Stimulated activated CD4-positive, alpha-beta T cell treated with anti-CD3 and anti-CD28 coated beads, Interleukin-12 subunit alpha, Interleukin-12 subunit beta, amount 100 ng/mL, for 48 hours (primary cell): Measurements from ENCODE around the gene ZBTB25.
"Not testable (repeated sequence)": the region's sequence is repeated elsewhere in the genome, so short reads cannot be mapped to it uniquely, and the experiment has no call there.

Experiments used
- DNase-seq, 3 donors: peaks; one replicate each; pipeline ENCODE4 v3.0.0-alpha.2; 2020; ENCODE audit warnings: low read depth in 2 of 3, low spot score in 1 of 3

ZBTB25 gene

DNA sequence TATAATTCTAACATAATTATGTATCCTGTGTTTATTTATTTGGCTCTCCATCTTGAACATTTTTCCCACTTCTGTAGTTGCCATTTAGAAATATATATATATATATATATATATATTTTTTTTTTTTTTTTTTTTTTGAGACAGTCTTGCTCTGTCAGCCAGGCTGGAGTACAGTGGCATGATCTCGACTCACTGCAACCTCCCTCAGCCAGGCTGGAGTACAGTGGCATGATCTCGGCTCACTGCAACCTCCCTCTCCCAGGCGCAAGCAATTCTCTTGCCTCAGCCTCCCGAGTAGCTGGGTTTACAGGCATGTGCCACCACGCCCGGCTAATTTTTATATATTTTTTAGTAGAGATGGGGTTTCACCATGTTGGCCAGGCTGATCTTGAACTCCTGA is 14.0 kb upstream of the ZBTB25 start:
- DNase-seq: not testable (repeated sequence)

DNA sequence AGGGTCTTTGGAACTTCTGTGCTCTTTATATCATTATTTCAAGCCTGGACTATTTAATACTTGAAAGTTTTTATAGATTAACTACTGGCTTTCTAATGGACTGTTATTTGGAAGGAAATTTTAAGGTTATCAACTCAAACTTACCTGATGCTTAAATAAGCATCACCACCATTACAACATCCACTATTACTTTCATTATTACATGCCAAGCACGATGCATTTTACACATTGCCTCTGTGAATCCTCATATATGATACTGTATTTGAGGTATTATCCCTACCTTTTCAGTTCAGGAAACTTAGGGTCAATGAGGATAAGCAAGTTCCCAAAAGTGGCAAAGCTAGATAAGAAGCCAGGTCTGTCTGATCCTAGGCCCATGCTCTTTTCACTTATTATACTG is 13.3 kb upstream of the ZBTB25 start:
- no peak for DNase-seq

DNA sequence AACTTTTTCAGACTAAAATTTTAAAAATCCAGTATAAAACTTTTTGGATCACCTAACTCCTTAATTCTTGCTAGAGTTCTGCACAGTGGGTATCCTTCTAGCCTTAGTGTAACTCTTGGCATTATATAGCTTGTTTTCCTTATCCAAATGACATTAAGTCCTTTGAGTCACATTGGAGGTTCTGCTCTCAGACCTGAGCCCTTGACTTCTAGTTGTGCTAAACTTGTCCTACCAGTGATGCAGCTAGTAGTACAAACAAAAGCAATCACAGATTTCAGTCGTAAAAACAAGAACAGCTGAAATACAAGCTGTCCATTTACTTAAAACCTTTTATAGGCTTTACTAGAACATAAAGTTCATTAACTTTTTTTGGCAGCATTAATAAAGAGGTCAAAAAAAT is 11.4 kb upstream of the ZBTB25 start:
- DNase-seq: no peak

- DNase-seq: no peak
These were observed 9.6 kb upstream of the ZBTB25 start for GRCh38 chr14:64513271-64513670.

DNA sequence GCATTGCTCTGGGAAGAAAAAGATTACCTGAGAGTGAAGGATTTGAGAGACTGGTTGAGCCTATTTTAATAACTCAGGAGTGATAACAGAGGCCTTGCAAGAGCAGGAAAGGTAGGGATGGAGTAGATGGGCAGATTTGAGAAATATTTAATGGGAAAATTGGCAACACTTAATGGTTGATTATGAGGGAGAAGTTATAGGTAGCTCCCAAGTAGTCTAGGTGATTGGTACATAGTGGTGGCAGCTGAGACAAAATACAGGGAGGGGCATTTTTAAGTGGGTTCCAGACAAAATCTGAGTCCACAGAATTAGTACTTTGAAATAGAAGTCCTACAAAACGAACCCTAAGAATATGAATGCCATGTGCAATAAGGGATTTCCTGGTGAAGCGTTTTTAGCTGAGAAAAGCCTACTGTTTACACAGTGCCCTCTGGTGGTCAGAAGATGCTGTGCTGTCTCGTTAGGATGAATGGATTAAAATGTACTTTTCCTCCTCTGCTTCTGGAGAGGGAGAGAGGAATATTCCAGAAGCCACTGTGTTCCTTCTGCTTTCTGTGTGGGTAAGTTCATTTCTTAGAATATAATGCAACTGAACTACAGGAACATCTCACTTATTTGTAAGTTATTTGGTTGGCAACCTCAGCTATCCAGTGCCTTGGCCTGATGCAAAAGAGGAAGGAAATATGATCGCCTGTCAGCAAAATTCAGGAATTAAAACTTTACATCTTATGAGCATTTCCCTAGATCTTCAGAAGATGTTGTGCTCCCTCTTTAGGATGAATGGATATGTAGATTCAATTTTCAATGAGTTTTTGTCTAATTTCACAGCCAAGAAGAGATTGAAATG is 7.4 kb upstream of the ZBTB25 start:
- peak; percentile 24 to 74 (median 51) for DNase-seq

- DNase-seq: no peak
These were observed 5.4 kb upstream of the ZBTB25 start for GRCh38 chr14:64509036-64509435.

DNA sequence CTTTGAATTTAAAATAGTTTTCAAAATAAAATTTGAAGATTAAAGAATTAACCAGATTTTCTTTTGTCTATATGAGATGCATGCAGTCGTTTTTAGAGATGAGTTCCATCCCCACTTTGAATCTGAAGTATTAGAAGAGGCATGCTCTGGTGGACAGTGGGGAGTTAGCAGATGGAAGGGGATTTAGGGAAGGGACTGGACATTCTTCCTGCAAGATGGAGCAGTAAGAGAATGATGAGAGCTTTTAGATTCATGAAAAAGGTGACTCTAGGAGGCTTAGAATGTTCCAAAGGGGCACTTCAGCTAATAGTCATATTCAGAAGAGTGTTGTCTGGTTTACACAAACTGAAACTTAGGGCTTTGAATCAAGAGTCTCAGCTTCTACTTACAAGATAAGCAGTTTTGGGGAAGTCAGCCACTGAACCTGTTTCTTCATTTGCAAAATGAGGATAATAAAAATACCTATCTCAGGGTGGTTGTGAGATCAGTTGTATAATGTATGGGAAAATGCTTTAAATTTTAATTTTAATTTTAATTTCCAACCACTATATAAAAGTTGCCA is 4.7 kb upstream of the ZBTB25 start:
- DNase-seq: no peak

- DNase-seq: peak in 2 of 3 donors; percentile 20
These were observed 3.9 kb upstream of the ZBTB25 start for GRCh38 chr14:64507376-64508156.

GRCh38 chr14:64506721-64507120 is 3.1 kb upstream of the ZBTB25 start:
- no peak for DNase-seq

DNA sequence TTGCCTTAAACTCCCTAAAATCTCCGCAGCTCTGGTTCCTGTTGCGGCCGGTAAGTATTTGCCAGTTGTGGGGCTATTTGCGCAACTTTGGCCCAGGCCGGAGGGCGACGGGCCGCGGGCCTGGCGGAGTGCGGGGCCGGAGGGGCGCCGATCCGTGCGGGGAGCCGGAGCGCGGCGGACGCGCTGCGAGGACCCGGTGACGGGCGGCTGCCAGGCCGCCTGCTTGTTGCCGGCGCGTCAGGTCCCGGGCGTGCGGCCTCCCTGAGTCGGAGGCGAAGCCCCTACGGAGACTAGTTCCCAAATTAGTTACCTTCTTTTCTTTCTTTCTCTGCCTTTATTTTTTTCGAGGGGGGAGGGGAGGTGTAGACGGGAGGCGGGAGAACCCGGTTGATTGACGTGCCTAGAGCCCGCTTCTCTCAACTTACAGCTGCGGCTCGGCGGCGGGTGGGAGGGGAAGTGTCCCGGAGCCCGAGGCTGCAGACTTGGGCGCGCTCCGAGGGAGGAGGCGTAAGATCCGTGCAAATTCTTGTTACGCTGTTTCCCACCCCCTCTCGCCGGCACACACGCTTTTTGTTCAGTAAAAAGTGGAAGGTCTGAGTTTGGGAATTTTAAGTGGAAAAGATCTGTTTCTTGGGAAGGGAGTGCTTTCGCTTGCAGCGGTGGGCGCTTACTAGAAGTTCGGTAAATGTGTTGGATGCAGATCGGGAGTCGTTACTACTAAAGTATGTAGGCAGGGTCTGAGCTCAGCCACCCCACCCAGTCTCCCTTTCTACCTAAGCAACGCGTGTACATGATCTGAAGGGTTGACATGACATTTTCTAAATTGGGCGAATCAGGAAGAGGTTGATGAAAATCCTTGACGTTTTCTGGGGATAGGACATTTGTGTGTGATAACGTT is 1.5 kb upstream of the ZBTB25 start:
- peak; percentile 79 to 83 (median 81) for DNase-seq

- DNase-seq: peak; percentile 73 to 85 (median 80)
These were observed 765 bp upstream of the ZBTB25 start, which contains the start of gene ZBTB1 for GRCh38 chr14:64504310-64504896. Gene ZBTB1, plus strand, starts transcription at chr14:64504770. Its CDS starts 16,735 bp downstream, at chr14:64521505.

DNA sequence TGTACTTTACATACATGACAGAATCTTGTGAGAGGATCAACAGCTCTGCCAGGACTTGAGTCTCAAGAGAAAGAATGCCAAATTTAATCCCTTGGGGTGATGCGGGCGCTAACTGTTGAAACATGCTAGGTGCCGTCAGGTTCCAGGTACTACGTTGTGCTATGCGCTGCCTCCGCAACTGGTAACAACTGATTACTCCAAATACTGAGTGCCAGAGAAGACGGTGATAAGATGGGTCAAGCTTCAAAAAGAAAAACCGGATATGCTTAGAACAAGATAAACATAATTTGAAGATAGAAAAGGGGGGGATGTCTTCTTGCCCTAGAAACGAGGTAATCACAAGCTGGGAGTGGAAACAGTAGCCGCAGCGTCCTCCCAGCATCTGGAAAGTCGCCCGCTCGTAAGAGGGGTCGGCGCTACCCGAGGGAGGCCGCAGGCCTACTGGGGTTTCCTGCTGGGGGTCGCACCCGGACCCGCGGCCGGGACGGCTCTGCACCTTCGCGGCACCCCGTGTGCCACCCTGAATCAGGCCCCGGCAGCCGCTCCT is 678 bp downstream of the ZBTB25 start:
- DNase-seq: peak in 1 of 3 donors; percentile 12

DNA sequence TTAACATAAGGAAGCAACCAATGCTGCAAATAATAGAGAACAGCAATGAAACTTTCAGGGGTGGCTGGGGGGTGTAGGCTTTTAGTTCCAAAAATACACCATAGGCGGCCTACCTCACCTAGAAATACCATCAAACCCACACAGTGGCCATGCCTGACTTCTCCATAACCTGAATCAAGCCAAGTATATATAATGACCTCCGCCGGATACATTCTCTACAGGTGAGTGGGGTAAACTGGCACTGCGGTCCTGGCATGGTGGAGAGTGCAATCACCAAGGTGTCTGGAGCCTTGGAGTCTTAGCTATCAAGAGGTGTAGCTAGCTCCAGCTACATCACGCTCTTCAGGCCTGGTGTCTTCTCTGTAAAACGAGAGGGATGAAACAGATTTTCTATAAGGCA is 1.2 kb downstream of the ZBTB25 start:
- DNase-seq: no peak

DNA sequence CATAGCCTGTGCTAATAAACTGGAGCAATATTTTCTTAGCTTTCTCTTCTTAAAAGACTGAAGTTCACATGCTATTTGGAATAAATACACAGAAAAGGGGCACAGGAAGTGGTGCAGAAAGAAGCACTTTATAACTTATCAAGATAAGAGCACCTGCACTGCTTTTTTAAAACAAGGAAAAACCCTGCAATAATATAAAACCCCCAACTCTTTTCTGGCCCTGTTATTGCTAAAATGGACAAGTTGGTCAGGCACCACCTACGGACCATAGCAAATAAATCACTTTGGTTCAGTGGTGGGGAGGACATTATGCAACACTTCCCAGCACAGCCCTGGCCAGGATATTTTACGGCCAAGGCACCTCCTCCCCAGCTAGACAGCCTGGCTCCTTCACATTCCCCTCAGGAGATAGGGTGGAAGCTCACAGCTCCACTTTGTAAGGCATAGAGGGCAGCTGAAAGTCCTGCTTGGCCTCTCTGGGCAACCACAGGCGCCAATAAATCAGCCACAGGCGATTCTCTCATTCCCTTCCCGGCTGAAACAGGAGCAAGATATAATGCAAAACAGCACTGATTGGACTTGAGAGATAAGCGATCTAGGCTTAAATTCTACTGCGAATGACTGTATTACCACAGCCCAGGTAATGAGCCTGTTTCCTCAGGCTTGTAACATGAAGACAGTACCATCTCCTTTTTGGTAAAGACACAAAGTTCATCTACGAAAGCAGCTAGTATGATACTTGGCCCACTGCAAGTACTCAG is 2.0 kb downstream of the ZBTB25 start:
- no peak for DNase-seq

DNA sequence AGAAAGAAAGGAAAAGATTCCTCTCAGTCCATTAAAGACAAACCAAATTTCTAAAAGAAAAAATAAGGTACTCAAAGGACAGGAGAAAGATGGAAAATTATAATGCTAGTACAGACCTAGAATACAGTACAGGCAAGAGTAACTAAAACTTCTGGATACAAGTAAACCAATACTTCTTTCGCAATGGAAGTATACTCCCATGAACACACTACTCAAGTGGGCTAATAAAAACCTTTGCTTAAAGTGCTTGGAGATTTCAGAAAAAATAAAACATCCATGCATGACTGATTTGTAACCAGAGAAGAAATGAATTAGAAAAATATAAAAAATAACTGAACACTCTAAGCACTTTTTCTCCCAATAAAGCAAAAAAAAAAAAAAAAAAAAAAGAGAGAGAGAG is 3.5 kb downstream of the ZBTB25 start:
- DNase-seq: no peak

DNA sequence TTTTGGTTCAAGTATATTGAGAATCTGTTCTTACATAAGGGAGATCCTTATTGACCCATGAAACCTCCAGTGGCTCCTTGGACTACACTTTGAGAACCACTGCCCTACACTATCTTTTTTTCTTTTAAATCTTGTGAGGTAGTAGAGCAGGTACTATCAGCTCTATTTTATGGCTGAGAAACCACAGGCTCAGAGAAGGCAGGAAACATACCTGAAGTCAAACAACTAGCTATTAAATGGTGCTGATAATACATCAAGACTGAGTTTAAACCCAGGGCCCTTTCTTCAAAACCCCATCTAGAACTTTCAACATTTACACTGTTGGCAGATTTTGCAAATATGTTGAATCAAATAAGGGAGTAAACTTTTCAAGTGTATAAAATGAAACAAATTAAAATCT is 6.9 kb downstream of the ZBTB25 start:
- DNase-seq: no peak

GRCh38 chr14:64495252-64495651 is 8.4 kb downstream of the ZBTB25 start:
- no peak for DNase-seq

GRCh38 chr14:64493455-64493854 is 10.2 kb downstream of the ZBTB25 start:
- DNase-seq: no peak

DNA sequence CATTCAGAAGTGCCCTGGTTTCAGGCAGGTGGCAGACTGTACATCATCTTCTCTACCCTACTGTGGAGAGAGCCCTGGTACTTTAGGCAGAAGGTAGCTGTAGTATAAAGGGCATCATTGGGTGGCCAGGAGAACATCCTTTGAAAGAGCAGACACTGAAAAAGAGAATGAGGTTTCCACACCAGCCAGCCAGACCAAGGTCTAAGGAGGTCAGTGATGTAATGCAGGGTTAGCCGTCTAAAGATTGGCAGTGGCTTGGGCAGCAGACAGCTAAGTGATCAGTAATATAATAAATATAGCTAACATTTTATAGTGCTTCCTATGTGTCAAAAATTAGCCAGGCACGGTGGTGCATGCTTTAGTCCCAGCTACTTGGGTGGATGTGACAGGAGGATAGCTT is 12.0 kb downstream of the ZBTB25 start:
- no peak for DNase-seq
